PC-9 (cell line): ENCODE measurements around the gene ZFPL1.

Source experiments
- CTCF ChIP-seq: fragments of 200-600 bp; sonication (generic); conservative IDR thresholded peaks from 2 replicates; pipeline ENCODE4 v1.6.1; 2017; ENCODE audit warnings: mixed run types, antibody characterized with exemption, mild to moderate bottlenecking, moderate library complexity
- EZH2 ChIP-seq: fragments of 200-600 bp; sonication (generic); IDR thresholded peaks from 2 replicates; pipeline ENCODE4 v1.8.0; 2017; ENCODE audit warnings: antibody characterized with exemption, low read depth

GRCh38 chr11:65125197-65126056 is 41.4 kb downstream of the ZFPL1 start:
- TF ChIP-seq CTCF (no peak), EZH2 (no peak)
